H1 (cell line): ENCODE measurements around the gene UNC50. TPM values are rescaled to one million over a fixed set of nuclear protein-coding genes. Genes with fewer than 3 reads are reported as not detected.

Experiments used
- CBX5 ChIP-seq: fragments of 300-800, 300-1000 bp; sonication (generic); IDR thresholded peaks from 2 replicates; pipeline ENCODE4 v1.7.1; 2016; ENCODE audit warnings: antibody characterized with exemption, low read length, low read depth
- CHD7 ChIP-seq: fragments of 300-600 bp; sonication (generic); IDR thresholded peaks from 2 replicates; pipeline ENCODE4 v1.7.1; 2012; ENCODE audit warnings: low read length, moderate library complexity, mild to moderate bottlenecking, inconsistent platforms; ENCODE audit not compliant: insufficient replicate concordance
- POLR2AphosphoS5 ChIP-seq: IDR thresholded peaks from 2 replicates; pipeline ENCODE4 v1.6.1; 2011; ENCODE audit warnings: low read depth, low read length
- RAD21 ChIP-seq, 2 experiments: IDR thresholded peaks in 1 of 2; conservative IDR thresholded peaks in 1 of 2; 2 replicates each; pipeline ENCODE4 v1.6.1; 2011; ENCODE audit warnings: low read depth in 2 of 2, low read length in 2 of 2, improper control_type of control experiment in 1 of 2, inconsistent platforms in 1 of 2, mild to moderate bottlenecking in 1 of 2, moderate library complexity in 1 of 2
- SP1 ChIP-seq: IDR thresholded peaks from 2 replicates; pipeline ENCODE4 v1.6.1; 2011; ENCODE audit warnings: low read depth, low read length
- SP4 ChIP-seq: IDR thresholded peaks from 2 replicates; pipeline ENCODE4 v1.6.1; 2012; ENCODE audit warnings: low read length, inconsistent platforms
- TAF1 ChIP-seq: IDR thresholded peaks from 2 replicates; pipeline ENCODE4 v1.6.1; 2011; ENCODE audit warnings: mild to moderate bottlenecking, low read depth, low read length
- TBP ChIP-seq: IDR thresholded peaks from 2 replicates; pipeline ENCODE4 v1.6.1; 2011; ENCODE audit warnings: low read depth, low read length, improper control_type of control experiment
- polyA plus RNA-seq, 7 experiments: library from polyadenylated mRNA; depleted of rRNA in 3 of 7; stranded (reverse) in 5 of 7; unstranded in 2 of 7; fragments of >200 nt in 5 of 7; fragments of 200-250 nt in 2 of 7; gene quantifications; 1 replicate in 5 of 7; 2 replicates in 1 of 7; 4 replicates in 1 of 7; pipeline versions ENCODE4 v1.2.1 to v1.2.3, GENCODE V29; 2011 to 2013; ENCODE audit warnings: missing spikeins in 2 of 7, mixed read lengths in 2 of 7
- total RNA-seq: library from RNA; stranded (reverse); fragmentation: NEBNext Ultra II Directional; extraction: Animal tissue kit (Norgen Biotek cat#: 25700); gene quantifications from 2 replicates; pipeline ENCODE4 v1.2.1, GENCODE V29; 2021
- TF ChIP-seq, protein P1 (sequence below), 3 experiments: IDR thresholded peaks; 1 replicate in 2 of 3; 2 replicates in 1 of 3; pipeline versions ENCODE4 v1.5.1 to v1.6.1; 2011; ENCODE audit warnings: low read length in 3 of 3, mild to moderate bottlenecking in 3 of 3, inconsistent platforms in 2 of 3, low read depth in 1 of 3, moderate library complexity in 1 of 3; ENCODE audit not compliant: insufficient read depth in 1 of 3; ENCODE audit errors: control extremely low read depth in 1 of 3

UNC50 gene
- total and polyA plus RNA-seq, 2 of the 8 experiments (the other 6 are each of a cell fraction or from before 2014, with no cell fraction given), result 33.4 to 58.5 TPM

DNA sequence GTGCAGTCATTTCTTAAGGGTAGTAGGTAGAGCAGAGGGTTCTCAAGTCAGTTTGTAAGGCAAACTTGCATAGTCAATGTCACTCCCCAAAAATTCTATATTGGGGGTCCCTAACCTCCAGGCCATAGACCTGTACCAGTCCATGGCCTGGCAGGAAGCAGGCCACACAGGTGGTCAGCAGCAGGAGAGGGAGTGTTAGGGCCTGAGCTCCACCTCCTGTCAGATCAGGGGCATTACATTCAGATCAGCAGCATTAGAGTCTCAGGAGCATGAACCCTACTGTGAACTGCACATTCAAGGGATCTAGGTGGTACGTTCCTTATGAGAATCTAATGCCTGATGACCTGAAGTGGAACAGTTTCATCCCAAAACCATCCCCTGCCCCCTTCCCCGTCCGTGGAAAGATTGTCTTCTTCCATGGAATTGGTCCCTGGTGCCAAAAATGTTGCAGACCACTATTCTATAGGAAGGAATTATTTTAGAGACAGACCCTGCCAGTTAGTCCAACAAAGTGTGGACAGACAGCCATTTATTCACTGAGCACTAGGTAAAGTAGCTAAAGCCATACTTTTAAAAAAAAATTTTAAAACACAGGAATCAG, 6.8 kb upstream of the UNC50 start (continued):
- no peak for TF ChIP-seq CHD7
- no peak for TF ChIP-seq TBP
- no peak for TF ChIP-seq TAF1
- no peak for TF ChIP-seq SP4
- no peak for TF ChIP-seq SP1
- TF ChIP-seq CBX5, result no peak
- TF ChIP-seq RAD21 (IDR thresholded peaks at IDR 0.05 in 1 of 2, conservative IDR thresholded peaks at IDR 0.05 in 1 of 2; ENCODE audit: low read depth in 2 of 2, low read length in 2 of 2), result peak; percentile 74 to 82
- TF ChIP-seq POLR2AphosphoS5, result peak; percentile 77
- TF ChIP-seq, protein P1, sequence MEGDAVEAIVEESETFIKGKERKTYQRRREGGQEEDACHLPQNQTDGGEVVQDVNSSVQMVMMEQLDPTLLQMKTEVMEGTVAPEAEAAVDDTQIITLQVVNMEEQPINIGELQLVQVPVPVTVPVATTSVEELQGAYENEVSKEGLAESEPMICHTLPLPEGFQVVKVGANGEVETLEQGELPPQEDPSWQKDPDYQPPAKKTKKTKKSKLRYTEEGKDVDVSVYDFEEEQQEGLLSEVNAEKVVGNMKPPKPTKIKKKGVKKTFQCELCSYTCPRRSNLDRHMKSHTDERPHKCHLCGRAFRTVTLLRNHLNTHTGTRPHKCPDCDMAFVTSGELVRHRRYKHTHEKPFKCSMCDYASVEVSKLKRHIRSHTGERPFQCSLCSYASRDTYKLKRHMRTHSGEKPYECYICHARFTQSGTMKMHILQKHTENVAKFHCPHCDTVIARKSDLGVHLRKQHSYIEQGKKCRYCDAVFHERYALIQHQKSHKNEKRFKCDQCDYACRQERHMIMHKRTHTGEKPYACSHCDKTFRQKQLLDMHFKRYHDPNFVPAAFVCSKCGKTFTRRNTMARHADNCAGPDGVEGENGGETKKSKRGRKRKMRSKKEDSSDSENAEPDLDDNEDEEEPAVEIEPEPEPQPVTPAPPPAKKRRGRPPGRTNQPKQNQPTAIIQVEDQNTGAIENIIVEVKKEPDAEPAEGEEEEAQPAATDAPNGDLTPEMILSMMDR (IDR thresholded peaks at IDR 0.05; ENCODE audit: control extremely low read depth in 1 of 3, insufficient read depth in 1 of 3, low read depth in 1 of 3, low read length in 3 of 3), result peak; percentile 69 to 81 (median 70)
